K562 treated with DMSO at 1 percent for 4 hours (cell line): ENCODE data around the gene ZNF100. TPM values are rescaled to one million over a fixed set of nuclear protein-coding genes. Genes with fewer than 3 reads are reported as not detected.

Source experiments
- total RNA-seq: library from RNA; unstranded; fragments of 300-600 nt; gene quantifications from 2 replicates; pipeline ENCODE4 v1.2.3, GENCODE V29; 2022; ENCODE audit not compliant: insufficient read depth

Gene ZNF100
- total RNA-seq = 5.2 and 5.3 TPM in 2 replicates

DNA sequence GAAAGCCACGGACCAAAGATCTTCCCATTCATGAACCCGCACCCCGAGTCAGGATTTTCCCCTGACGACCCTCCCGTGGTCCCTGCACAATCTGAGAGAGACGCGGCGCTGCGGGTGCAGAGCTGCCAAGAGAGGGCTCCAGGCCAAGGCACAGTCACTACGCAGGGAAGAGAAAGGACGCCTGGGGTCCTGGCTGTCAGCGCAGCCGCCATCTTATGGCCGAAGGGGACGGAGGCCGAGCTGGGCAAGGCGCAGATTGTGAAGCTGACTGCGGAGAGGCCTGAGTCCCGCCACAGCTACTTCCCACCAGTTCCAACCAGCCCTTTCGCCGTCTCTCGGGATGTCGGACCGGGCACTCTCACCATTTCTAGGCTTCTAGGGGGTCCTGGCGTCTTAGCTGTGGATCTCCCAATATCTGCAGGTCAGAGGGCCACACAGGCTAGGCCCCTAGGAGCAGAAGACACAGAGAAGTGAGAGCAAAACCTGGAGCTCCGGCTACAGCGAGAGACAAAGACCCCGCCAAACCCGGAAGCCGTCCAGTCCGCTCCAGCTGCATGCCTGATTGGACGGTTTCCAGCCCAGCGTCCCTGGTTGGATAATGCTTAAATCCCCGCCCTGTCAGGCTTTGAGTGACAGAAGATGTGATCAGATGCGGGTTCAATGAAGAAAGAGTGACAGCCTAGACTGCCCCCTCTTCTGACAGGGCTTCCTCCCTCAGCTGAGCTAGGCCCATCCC lies at the start of gene ZNF100:
TSS of gene ZNF100 (minus strand) at position 515 of the 736 bp plus-strand sequence. CDS start at position 365, 150 bp downstream.

Other genes starting within 250 kb of the ZNF100 start
- gene ZNF43, start 68.6 kb upstream of the ZNF100 start, total RNA-seq = 3.4 and 4.6 TPM in 2 replicates
- gene ZNF208, start 243.4 kb upstream of the ZNF100 start, total RNA-seq = 0.64 and 2.3 TPM in 2 replicates